A673 (cell line): Measurements from ENCODE around the gene GHRHR. TPM values are rescaled to one million over a fixed set of nuclear protein-coding genes. Genes with fewer than 3 reads are reported as not detected.

Experiments used
- BruUV-seq: library from RNA; stranded (reverse); fragments of 400-500 nt; replicated peaks from 2 replicates; lab custom pipeline; 2021; lab: Mats Ljungman, UMichigan
- CTCF ChIA-PET: fragments of 300-600 bp; sonication (Branson Sonifier 250); formaldehyde crosslinking; loops from one replicate; lab custom pipeline; 2022; ENCODE audit warnings: antibody characterized with exemption; lab: Charles Lee
- POLR2A ChIA-PET: fragments of 300-600 bp; sonication (Branson Sonifier 250); formaldehyde crosslinking; loops from one replicate; lab custom pipeline; 2022; ENCODE audit warnings: antibody characterized with exemption; ENCODE audit not compliant: low non-redundant PET; lab: Charles Lee
- DNase-seq: peaks from one replicate; pipeline ENCODE4 v3.0.0-alpha.2; 2015; ENCODE audit warnings: low spot score
- H3K27ac ChIP-seq: fragments of 200-600 bp; sonication (generic); 2 replicates; pipeline ENCODE4 v1.5.1; 2016; ENCODE audit warnings: mixed run types, low read depth, mild to moderate bottlenecking, mixed read lengths, antibody characterized with exemption, low read length; ENCODE audit not compliant: poor library complexity, severe bottlenecking
- H3K27me3 ChIP-seq: fragments of 200-600 bp; sonication (generic); replicated peaks from 2 replicates; pipeline ENCODE4 v1.6.1; 2017; ENCODE audit warnings: mixed run types, low read depth, mild to moderate bottlenecking, mixed read lengths, antibody characterized with exemption, low read length; ENCODE audit not compliant: insufficient read depth, poor library complexity
- H3K36me3 ChIP-seq: fragments of 200-600 bp; sonication (generic); 2 replicates; pipeline ENCODE4 v1.6.1; 2016; ENCODE audit warnings: mixed run types, mild to moderate bottlenecking, mixed read lengths, antibody characterized with exemption, low read length; ENCODE audit not compliant: insufficient read depth, poor library complexity, severe bottlenecking
- H3K4me1 ChIP-seq: fragments of 200-600 bp; sonication (generic); 2 replicates; pipeline ENCODE4 v1.6.1; 2017; ENCODE audit warnings: mixed run types, mild to moderate bottlenecking, mixed read lengths, antibody characterized with exemption, low read length; ENCODE audit not compliant: insufficient read depth, poor library complexity, severe bottlenecking
- H3K4me3 ChIP-seq: fragments of 200-600 bp; sonication (generic); 2 replicates; pipeline ENCODE4 v1.5.1; 2016; ENCODE audit warnings: low read depth, mixed run types, mild to moderate bottlenecking, mixed read lengths, low read length; ENCODE audit not compliant: poor library complexity, severe bottlenecking
- H3K9me3 ChIP-seq: fragments of 200-600 bp; sonication (generic); 2 replicates; pipeline ENCODE4 v1.6.1; 2016; ENCODE audit warnings: mixed run types, low read depth, mild to moderate bottlenecking, mixed read lengths, antibody characterized with exemption, low read length; ENCODE audit not compliant: poor library complexity, severe bottlenecking
- EZH2 ChIP-seq: fragments of 200-600 bp; sonication (generic); IDR thresholded peaks from 2 replicates; pipeline ENCODE4 v1.6.1; 2017; ENCODE audit warnings: borderline replicate concordance, low read depth, mild to moderate bottlenecking, mixed read lengths, antibody characterized with exemption, low read length; ENCODE audit not compliant: poor library complexity, severe bottlenecking
- intact Hi-C: fragments of 100-400 bp; cut with micrococcal nuclease; formaldehyde crosslinking; loops from one replicate; pipeline ENCODE4 v1.10.0; 2022; ENCODE audit not compliant: unreplicated experiment
- total RNA-seq: library from RNA; stranded (reverse); gene quantifications from 2 replicates; pipeline ENCODE4 v1.2.3, GENCODE V29; 2021
- TF ChIP-seq, protein P1 (sequence below): fragments of 300-800, 200-600 bp; sonication (generic); conservative IDR thresholded peaks from 2 replicates; pipeline ENCODE4 v1.5.1; 2017; ENCODE audit warnings: low read depth, mild to moderate bottlenecking, antibody characterized with exemption, low read length, moderate library complexity, mixed read lengths

GHRHR gene
- total RNA-seq, 1 experiment from 2014 or later, result not detected

DNA sequence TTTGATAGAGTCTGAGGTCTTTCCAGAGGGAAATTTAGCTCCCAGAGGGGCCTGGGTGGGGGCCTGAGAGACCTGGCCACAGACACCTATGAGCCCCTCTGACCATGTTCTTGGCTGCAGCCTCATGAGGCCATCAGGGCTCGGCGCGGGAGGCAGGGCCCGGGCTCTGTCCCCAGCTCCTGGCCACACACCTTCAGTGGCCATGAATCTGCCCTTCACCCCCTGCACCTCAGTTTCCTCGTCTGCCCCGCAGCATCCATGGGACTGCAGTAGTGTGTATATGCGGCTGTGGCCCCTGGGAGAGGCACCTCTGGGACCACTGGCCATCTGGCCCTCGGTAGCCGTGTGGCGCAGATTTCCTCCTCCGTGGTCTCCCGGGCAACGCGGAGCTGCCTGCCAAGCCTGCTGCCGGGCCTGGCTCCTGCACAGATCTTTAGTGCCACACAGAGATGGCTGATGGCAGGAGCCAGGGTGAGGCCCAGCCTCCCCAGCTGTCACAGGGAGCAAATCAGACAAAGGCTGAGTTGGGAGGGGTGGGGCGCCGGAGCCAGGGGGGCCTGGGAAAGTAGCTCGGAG lies 64.8 kb downstream of the GHRHR start:
- POLR2A ChIA-PET, result interaction anchor here (0.6 kb wide), 1 partner anchor 8 kb away, joined by 3 read pairs; no protein-coding TSS in a partner anchor
- Histone ChIP-seq H3K27me3 (no peaks in the 10 kb centered on the region), H3K4me1 (peaks cover 6% of the 10 kb centered on the region), H3K4me3 (no peak overlapping the region), H3K9me3 (no peaks in the 10 kb centered on the region), H3K36me3 (no peaks in the 10 kb centered on the region), H3K27ac (no peak overlapping the region)
- CTCF ChIA-PET, result no interaction called here
- intact Hi-C loops, result no loop called here
- TF ChIP-seq, protein P1, sequence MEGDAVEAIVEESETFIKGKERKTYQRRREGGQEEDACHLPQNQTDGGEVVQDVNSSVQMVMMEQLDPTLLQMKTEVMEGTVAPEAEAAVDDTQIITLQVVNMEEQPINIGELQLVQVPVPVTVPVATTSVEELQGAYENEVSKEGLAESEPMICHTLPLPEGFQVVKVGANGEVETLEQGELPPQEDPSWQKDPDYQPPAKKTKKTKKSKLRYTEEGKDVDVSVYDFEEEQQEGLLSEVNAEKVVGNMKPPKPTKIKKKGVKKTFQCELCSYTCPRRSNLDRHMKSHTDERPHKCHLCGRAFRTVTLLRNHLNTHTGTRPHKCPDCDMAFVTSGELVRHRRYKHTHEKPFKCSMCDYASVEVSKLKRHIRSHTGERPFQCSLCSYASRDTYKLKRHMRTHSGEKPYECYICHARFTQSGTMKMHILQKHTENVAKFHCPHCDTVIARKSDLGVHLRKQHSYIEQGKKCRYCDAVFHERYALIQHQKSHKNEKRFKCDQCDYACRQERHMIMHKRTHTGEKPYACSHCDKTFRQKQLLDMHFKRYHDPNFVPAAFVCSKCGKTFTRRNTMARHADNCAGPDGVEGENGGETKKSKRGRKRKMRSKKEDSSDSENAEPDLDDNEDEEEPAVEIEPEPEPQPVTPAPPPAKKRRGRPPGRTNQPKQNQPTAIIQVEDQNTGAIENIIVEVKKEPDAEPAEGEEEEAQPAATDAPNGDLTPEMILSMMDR, result no peak
- no peak for TF ChIP-seq EZH2
- no TSS peak for BruUV-seq
- DNase-seq, result no peak

Other genes starting within 250 kb of the GHRHR start
- gene INMT, start 211.8 kb upstream of the GHRHR start, total RNA-seq, result 0.11 and 0.17 TPM in 2 replicates
- gene MINDY4, start 192.5 kb upstream of the GHRHR start, total RNA-seq, result 3.8 and 4.0 TPM in 2 replicates
- 0.37 and 0.49 TPM in 2 replicates for gene AQP1, start 52.1 kb upstream of the GHRHR start, total RNA-seq
- gene ADCYAP1R1, start 88.4 kb downstream of the GHRHR start, total RNA-seq, result 0.11 TPM in 1 of 2 replicates, not detected in the other